Esophagus muscularis mucosa (tissue), 4 donors: ENCODE measurements around the gene DOCK3. TPM values are rescaled to one million over a fixed set of nuclear protein-coding genes. Genes with fewer than 3 reads are reported as not detected.

Experiments used
- DNase-seq: peaks from one replicate; pipeline ENCODE4 v3.0.0-alpha.2; 2017; ENCODE audit errors: extremely low spot score
- H3K27ac ChIP-seq, 4 donors: fragments of 200-600 bp; sonication (generic); replicated peaks in 1 of 4; 1 replicate in 3 of 4; 2 replicates in 1 of 4; pipeline ENCODE4 v1.5.1; 2016 to 2019; ENCODE audit warnings: mild to moderate bottlenecking in 1 of 4
- H3K27me3 ChIP-seq, 4 donors: fragments of 200-600 bp; sonication (generic); one replicate each; pipeline versions ENCODE4 v1.5.1 to v1.6.0; 2016 to 2019
- H3K36me3 ChIP-seq, 4 donors: fragments of 200-600 bp; sonication (generic); one replicate each; pipeline ENCODE4 v1.5.1; 2016 to 2019
- H3K4me1 ChIP-seq, 4 donors: fragments of 200-600 bp; sonication (generic); one replicate each; pipeline ENCODE4 v1.5.1; 2016 to 2019
- H3K4me3 ChIP-seq, 4 donors: fragments of 200-600 bp; sonication (generic); 1 replicate in 2 of 4; 2 replicates in 2 of 4; pipeline ENCODE4 v1.5.1; 2016 to 2019; ENCODE audit warnings: mild to moderate bottlenecking in 4 of 4, moderate library complexity in 1 of 4
- H3K9me3 ChIP-seq, 4 donors: fragments of 200-600 bp; sonication (generic); 1 replicate in 3 of 4; 2 replicates in 1 of 4; pipeline ENCODE4 v1.5.1; 2016 to 2019
- CTCF ChIP-seq, 3 experiments: fragments of 200-600 bp in 2 of 3; fragments of 450-650 bp in 1 of 3; sonication (generic) in 2 of 3; IDR thresholded peaks; one replicate each; pipeline ENCODE4 v1.5.1; 2017 to 2019; ENCODE audit warnings: antibody characterized with exemption in 3 of 3, mild to moderate bottlenecking in 2 of 3, moderate library complexity in 1 of 3
- EP300 ChIP-seq: sonication (generic); formaldehyde crosslinking; IDR thresholded peaks from one replicate; pipeline ENCODE4 v1.6.1; 2017; ENCODE audit warnings: antibody characterized with exemption
- POLR2A ChIP-seq: fragments of 450-650 bp; IDR thresholded peaks from one replicate; pipeline ENCODE4 v1.6.1; 2017; ENCODE audit warnings: antibody characterized with exemption, moderate library complexity, mild to moderate bottlenecking, low read depth
- POLR2AphosphoS5 ChIP-seq, 2 donors: sonication (generic); formaldehyde crosslinking; IDR thresholded peaks; one replicate each; pipeline ENCODE4 v1.6.1; 2017; ENCODE audit warnings: antibody characterized with exemption in 2 of 2
- WGBS: methylation state at CpG from one replicate; pipeline ENCODE4 v1.1.5; 2018; 5-methylcytosine and 5-hydroxymethylcytosine counted together
- intact Hi-C: fragments of 100-400 bp; cut with DNase I; formaldehyde crosslinking; loops from one replicate; pipeline ENCODE4 v1.15.1; 2023
- total RNA-seq, 4 donors: library from RNA; depleted of rRNA; stranded (reverse); fragments of >200 nt; gene quantifications; one replicate each; pipeline versions ENCODE4 v1.1.0 to v1.2.1, GENCODE V29; 2016

DOCK3 gene
- total RNA-seq, 4 donors from 2014 or later: 5.4 to 10.6 (median 7.2) TPM

GRCh38 chr3:51004235-51004634 lies 329.5 kb downstream of the DOCK3 start:
- H3K27ac ChIP-seq: no peak overlapping the region
- H3K4me3 ChIP-seq: no peak overlapping the region
- H3K4me1 ChIP-seq: no peaks in the 10 kb centered on the region
- TF ChIP-seq POLR2A (no peak), CTCF (IDR thresholded peaks at IDR 0.05) (no peak), POLR2AphosphoS5 (IDR thresholded peaks at IDR 0.05) (no peak), EP300 (no peak)
- no peaks in the 10 kb centered on the region for H3K36me3 ChIP-seq
- intact Hi-C loops: no loop called here
- WGBS: 48% methylated on average over 2 of the region's 2 CpGs
- no peaks in the 10 kb centered on the region for H3K27me3 ChIP-seq
- peaks cover 0 to 4% (median 0%) of the 10 kb centered on the region in 4 donors for H3K9me3 ChIP-seq
- DNase-seq: no peak

GRCh38 chr3:51024121-51024520 lies 349.4 kb downstream of the DOCK3 start:
- Histone ChIP-seq H3K9me3 (no peaks in the 10 kb centered on the region), H3K4me1 (peaks cover 0 to 10% (median 0%) of the 10 kb centered on the region in 4 donors), H3K4me3 (no peak overlapping the region), H3K36me3 (no peaks in the 10 kb centered on the region), H3K27ac (no peak overlapping the region), H3K27me3 (no peaks in the 10 kb centered on the region)
- intact Hi-C loops: no loop called here
- DNase-seq: no peak
- TF ChIP-seq POLR2AphosphoS5 (IDR thresholded peaks at IDR 0.05) (no peak), CTCF (IDR thresholded peaks at IDR 0.05) (no peak), EP300 (no peak), POLR2A (no peak)

DNA sequence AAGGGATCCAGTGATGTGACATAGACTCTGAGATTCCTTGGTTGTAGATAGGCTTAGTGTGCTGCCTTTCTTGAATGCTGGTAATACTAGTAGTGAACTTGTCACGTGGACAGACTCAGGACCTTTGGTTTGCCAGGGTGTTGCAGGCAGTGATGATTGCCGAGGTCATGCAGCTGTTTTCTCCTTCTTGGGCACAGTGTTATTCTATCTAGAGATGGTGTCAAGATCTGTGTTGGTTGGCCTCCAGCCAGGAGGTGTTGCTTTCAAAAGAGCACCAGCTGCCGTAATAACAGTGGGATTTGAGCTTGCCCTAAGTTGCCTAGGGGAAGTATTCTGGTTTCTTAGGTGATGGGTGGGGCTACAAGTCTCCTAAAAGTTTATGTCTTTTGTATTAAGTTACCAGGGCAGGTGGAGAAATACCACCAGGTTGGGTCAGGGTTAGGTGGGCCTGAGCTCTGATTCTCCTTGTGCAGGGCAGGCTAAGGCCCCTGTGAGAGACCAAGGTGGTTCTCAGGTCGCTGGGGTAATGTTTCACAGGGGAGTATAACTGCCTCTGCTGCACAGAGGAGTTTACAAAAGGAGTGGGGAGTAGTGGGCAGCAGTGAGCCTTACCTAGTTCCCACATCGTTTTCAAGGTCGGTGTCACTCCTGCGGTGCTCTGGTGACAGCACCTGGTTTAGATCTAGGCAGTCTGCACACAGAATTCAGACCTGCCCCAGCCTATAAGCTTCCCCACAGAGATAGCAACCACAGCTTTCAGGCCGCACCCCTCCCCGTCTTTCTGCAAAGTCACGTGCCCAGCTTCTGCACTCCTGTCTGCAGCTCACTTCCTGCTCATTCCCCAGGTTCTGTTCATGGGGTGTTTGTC lies 350.3 kb downstream of the DOCK3 start:
- no peak for DNase-seq
- no peak overlapping the region for H3K4me3 ChIP-seq
- TF ChIP-seq POLR2A (no peak), CTCF (IDR thresholded peaks at IDR 0.05) (no peak), POLR2AphosphoS5 (IDR thresholded peaks at IDR 0.05) (no peak), EP300 (no peak)
- no peaks in the 10 kb centered on the region for H3K36me3 ChIP-seq
- intact Hi-C loops: no loop called here
- no peaks in the 10 kb centered on the region for H3K27me3 ChIP-seq
- peaks cover 0 to 10% (median 0%) of the 10 kb centered on the region in 4 donors for H3K4me1 ChIP-seq
- no peaks in the 10 kb centered on the region for H3K9me3 ChIP-seq
- no peak overlapping the region for H3K27ac ChIP-seq
- 56% methylated on average over 10 of the region's 10 CpGs for WGBS

- Histone ChIP-seq H3K36me3 (no peaks in the 10 kb centered on the region), H3K27ac (no peak overlapping the region), H3K9me3 (no peaks in the 10 kb centered on the region), H3K4me1 (no peaks in the 10 kb centered on the region), H3K27me3 (no peaks in the 10 kb centered on the region), H3K4me3 (no peak overlapping the region)
- WGBS: 89% methylated on average over 3 of the region's 3 CpGs
- TF ChIP-seq POLR2AphosphoS5 (IDR thresholded peaks at IDR 0.05): no peak
- no peak for DNase-seq
- intact Hi-C loops: no loop called here
These were observed 356.9 kb downstream of the DOCK3 start for GRCh38 chr3:51031666-51032065.

DNA sequence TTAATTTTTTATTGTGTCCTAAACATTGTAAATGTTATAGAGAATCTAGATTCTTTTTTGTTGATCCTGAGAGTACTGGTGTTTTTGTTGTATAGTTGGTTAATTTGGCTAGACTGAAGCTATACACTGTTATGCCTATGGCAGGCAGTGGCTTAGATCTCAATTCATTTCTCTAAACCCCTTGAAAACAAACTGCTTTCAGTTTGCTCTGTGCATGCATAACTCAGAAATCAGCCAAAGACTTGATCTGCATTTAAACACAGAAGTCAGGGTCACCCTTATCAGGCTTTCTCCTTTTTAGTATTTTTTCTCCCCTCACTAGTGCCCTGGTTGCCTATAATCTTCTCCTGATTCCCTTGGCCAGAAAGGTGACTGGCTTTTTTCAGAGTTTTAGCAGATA lies 360.9 kb downstream of the DOCK3 start:
- intact Hi-C loops: no loop called here
- Histone ChIP-seq H3K4me1 (no peaks in the 10 kb centered on the region), H3K4me3 (no peak overlapping the region), H3K9me3 (no peaks in the 10 kb centered on the region), H3K27ac (no peak overlapping the region), H3K36me3 (no peaks in the 10 kb centered on the region), H3K27me3 (no peaks in the 10 kb centered on the region)
- TF ChIP-seq CTCF (IDR thresholded peaks at IDR 0.05) (no peak), POLR2AphosphoS5 (IDR thresholded peaks at IDR 0.05) (no peak), EP300 (no peak), POLR2A (no peak)
- no peak for DNase-seq
